Spleen (tissue), 11 donors: Measurements from ENCODE around the gene ZNF354C. TPM values are rescaled to one million over a fixed set of nuclear protein-coding genes. Genes with fewer than 3 reads are reported as not detected.

ENCODE experiments used
- DNase-seq: peaks from one replicate; pipeline ENCODE4 v3.0.0-alpha.2; 2020
- H3K27ac ChIP-seq, 8 donors: fragments of 200-600 bp; sonication (generic) in 7 of 8; 1 replicate in 4 of 8; 2 replicates in 4 of 8; pipeline versions ENCODE4 v1.5.0 to v1.8.0; 2016 to 2021; ENCODE audit warnings: inconsistent platforms in 4 of 8, mild to moderate bottlenecking in 4 of 8, moderate library complexity in 1 of 8
- H3K27me3 ChIP-seq, 7 donors: fragments of 200-600 bp; sonication (generic) in 6 of 7; replicated peaks in 1 of 7; 1 replicate in 4 of 7; 2 replicates in 3 of 7; pipeline versions ENCODE4 v1.5.0 to v1.8.0; 2016 to 2021; ENCODE audit warnings: inconsistent platforms in 3 of 7, mild to moderate bottlenecking in 1 of 7
- H3K36me3 ChIP-seq, 6 donors: fragments of 200-600 bp; sonication (generic) in 5 of 6; 1 replicate in 4 of 6; 2 replicates in 2 of 6; pipeline versions ENCODE4 v1.5.0 to v1.8.0; 2016 to 2021; ENCODE audit warnings: inconsistent platforms in 2 of 6
- H3K4me1 ChIP-seq, 6 donors: fragments of 200-600 bp; sonication (generic) in 5 of 6; 1 replicate in 3 of 6; 2 replicates in 3 of 6; pipeline versions ENCODE4 v1.5.0 to v1.8.0; 2016 to 2021; ENCODE audit warnings: inconsistent platforms in 3 of 6
- H3K4me3 ChIP-seq, 8 donors: fragments of 200-600 bp; sonication (generic) in 7 of 8; 1 replicate in 4 of 8; 2 replicates in 4 of 8; pipeline versions ENCODE4 v1.5.0 to v1.8.0; 2016 to 2021; ENCODE audit warnings: inconsistent platforms in 4 of 8, mild to moderate bottlenecking in 4 of 8, moderate library complexity in 2 of 8
- H3K9me3 ChIP-seq, 8 donors: fragments of 200-600 bp; sonication (generic) in 7 of 8; 1 replicate in 4 of 8; 2 replicates in 4 of 8; pipeline versions ENCODE4 v1.5.0 to v1.8.0; 2016 to 2021; ENCODE audit warnings: inconsistent platforms in 4 of 8
- POLR2A ChIP-seq, 3 donors: fragments of 450-650 bp; IDR thresholded peaks; one replicate each; pipeline ENCODE4 v1.5.1; 2017; ENCODE audit warnings: antibody characterized with exemption in 3 of 3, mild to moderate bottlenecking in 1 of 3
- POLR2AphosphoS5 ChIP-seq, 3 donors: sonication (generic); formaldehyde crosslinking; IDR thresholded peaks; one replicate each; pipeline ENCODE4 v1.5.1; 2017; ENCODE audit warnings: antibody characterized with exemption in 3 of 3
- WGBS, 5 donors: extraction: QIAGEN DNeasy Blood & Tissue Kit in 3 of 5; methylation state at CpG; one replicate each; pipeline versions ENCODE4 v1.1.5 to v1.1.7; 2013 to 2018; 5-methylcytosine and 5-hydroxymethylcytosine counted together
- intact Hi-C: fragments of 100-400 bp; cut with DNase I; formaldehyde crosslinking; loops from one replicate; pipeline ENCODE4 v1.15.0; 2023; ENCODE audit warnings: low total_unique reads
- polyA plus RNA-seq, 3 donors: library from polyadenylated mRNA; stranded (reverse); fragments of 200-250 nt; gene quantifications; one replicate each; pipeline ENCODE4 v1.2.1, GENCODE V29; 2013
- total RNA-seq, 7 donors: library from RNA; depleted of rRNA in 3 of 7; stranded (reverse); fragments of >200 nt in 3 of 7; fragmentation: NEBNext Ultra II Directional in 4 of 7; extraction: Animal tissue kit (Norgen Biotek cat#: 25700) in 4 of 7; gene quantifications; one replicate each; pipeline versions ENCODE4 v1.1.0 to v1.2.1, GENCODE V29; 2016 to 2021
- TF ChIP-seq, protein P1 (sequence below), 11 experiments: fragments of 200-600 bp in 7 of 11; fragments of 450-650 bp in 4 of 11; sonication (generic) in 4 of 11; IDR thresholded peaks in 8 of 11; conservative IDR thresholded peaks in 3 of 11; 1 replicate in 7 of 11; 2 replicates in 4 of 11; pipeline versions ENCODE4 v1.4.0 to v1.8.0; 2016 to 2021; ENCODE audit warnings: antibody characterized with exemption in 11 of 11, inconsistent platforms in 4 of 11, mild to moderate bottlenecking in 1 of 11
- donor health status: healthy with polysubstance abuse.
- donor health status: DM: no; HTN: no; CAD: no; lungs with moderate emphysema.
- donor health status: DM: no; HTN: no; CAD: no.
- donor health status: Bipolar disorder and iron deficiency.
- donor health status: healthy.
- donor health status: DM: no; HTN: no; CAD: no.
- donor health status: DM: yes; HTN: yes; CAD: no.

Gene ZNF354C
- total and polyA plus RNA-seq, 10 donors = 1.3 to 8.5 (median 6.6) TPM

DNA sequence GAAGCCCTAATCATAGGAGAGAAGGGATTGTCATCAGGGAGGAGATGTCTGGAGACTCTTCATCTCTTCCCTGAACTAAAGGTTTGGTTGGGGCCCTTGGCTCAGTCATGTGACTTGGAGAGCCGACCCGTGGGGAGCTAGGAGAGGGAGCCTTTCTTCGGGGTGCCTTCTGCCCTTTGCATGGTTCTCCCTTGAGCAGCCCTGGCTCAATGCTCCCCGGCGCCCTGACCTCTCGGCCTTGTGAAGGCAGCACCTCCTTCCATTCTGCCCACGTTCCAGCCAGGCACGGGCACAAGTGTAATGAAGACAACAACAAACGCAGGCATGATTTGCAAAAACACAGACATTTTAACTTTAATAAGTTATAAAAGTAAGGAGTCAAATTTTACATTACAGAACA lies 50.4 kb downstream of the ZNF354C start:
- intact Hi-C loops = no loop called here
- no peak overlapping the region for H3K27ac ChIP-seq
- peaks cover 0 to 26% (median 3%) of the 10 kb centered on the region in 6 donors for H3K36me3 ChIP-seq
- H3K9me3 ChIP-seq = peaks cover 5 to 89% (median 86%) of the 10 kb centered on the region in 8 donors
- no peak overlapping the region for H3K4me3 ChIP-seq
- DNase-seq = peak; percentile 47
- no peaks in the 10 kb centered on the region for H3K27me3 ChIP-seq
- TF ChIP-seq POLR2AphosphoS5 (IDR thresholded peaks at IDR 0.05) = no peak
- no peak for TF ChIP-seq POLR2A (IDR thresholded peaks at IDR 0.05)
- TF ChIP-seq, protein P1, sequence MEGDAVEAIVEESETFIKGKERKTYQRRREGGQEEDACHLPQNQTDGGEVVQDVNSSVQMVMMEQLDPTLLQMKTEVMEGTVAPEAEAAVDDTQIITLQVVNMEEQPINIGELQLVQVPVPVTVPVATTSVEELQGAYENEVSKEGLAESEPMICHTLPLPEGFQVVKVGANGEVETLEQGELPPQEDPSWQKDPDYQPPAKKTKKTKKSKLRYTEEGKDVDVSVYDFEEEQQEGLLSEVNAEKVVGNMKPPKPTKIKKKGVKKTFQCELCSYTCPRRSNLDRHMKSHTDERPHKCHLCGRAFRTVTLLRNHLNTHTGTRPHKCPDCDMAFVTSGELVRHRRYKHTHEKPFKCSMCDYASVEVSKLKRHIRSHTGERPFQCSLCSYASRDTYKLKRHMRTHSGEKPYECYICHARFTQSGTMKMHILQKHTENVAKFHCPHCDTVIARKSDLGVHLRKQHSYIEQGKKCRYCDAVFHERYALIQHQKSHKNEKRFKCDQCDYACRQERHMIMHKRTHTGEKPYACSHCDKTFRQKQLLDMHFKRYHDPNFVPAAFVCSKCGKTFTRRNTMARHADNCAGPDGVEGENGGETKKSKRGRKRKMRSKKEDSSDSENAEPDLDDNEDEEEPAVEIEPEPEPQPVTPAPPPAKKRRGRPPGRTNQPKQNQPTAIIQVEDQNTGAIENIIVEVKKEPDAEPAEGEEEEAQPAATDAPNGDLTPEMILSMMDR (IDR thresholded peaks at IDR 0.05 in 8 of 11, conservative IDR thresholded peaks at IDR 0.05 in 3 of 11) = no peak
- 85 to 93% (median 91%) methylated on average over 9 of the region's 9 CpGs for WGBS, 5 donors
- no peaks in the 10 kb centered on the region for H3K4me1 ChIP-seq

DNA sequence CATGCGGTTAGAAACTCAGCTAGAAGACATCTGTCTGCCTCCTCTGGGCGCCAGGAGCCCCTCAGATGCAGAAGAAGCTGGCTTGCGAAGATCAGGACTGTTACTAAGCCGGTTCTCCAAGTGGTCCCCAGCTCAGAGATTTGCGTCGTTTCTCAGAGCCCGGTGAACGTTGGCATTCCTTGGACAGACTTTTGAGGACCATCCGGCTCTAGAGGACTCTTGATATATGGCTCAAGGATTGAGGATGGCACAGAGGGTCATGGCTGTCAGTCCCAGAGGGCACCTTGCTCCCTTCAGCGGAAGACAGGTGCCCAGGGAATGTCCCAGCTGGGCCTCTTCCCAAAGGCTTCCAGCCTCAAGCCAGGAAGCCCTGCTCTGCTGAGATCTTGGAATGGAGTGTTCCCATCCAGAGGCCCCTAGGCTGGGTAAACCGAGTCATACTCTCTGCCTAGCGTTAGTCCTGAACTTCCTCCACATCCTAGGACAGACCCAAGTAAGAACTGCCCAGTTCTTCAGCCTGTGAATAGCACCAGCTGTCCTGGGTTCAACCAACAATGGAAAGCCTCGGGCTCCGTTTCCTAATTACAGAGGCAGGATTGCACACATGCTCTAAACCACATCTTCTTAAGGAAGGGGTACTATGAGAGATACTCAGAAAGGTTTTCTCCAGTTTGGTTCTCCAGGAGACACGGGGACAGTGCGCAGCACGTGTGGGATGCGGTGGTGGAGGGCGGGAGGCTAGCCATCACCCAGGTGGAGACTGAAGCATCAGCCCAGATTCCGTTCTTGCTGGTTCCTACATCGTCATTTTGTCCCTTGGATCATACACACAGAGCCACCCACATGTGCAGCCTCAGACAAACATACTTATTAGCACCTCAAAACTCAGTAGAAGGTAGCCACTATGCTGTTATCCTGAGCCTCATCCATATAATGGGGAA lies 51.4 kb downstream of the ZNF354C start:
- peak; percentile 29 for DNase-seq
- Histone ChIP-seq H3K9me3 (peaks cover 5 to 99% (median 91%) of the 10 kb centered on the region in 8 donors), H3K27me3 (no peaks in the 10 kb centered on the region), H3K36me3 (peaks cover 0 to 35% (median 3%) of the 10 kb centered on the region in 6 donors), H3K4me3 (no peak overlapping the region), H3K4me1 (no peaks in the 10 kb centered on the region), H3K27ac (no peak overlapping the region)
- WGBS, 5 donors = 77 to 90% (median 84%) methylated on average over 21 of the region's 21 CpGs
- TF ChIP-seq POLR2AphosphoS5 (IDR thresholded peaks at IDR 0.05) (no peak), POLR2A (IDR thresholded peaks at IDR 0.05) (no peak)
- TF ChIP-seq, protein P1 (IDR thresholded peaks at IDR 0.05 in 8 of 11, conservative IDR thresholded peaks at IDR 0.05 in 3 of 11) = no peak
- intact Hi-C loops = no loop called here

- Histone ChIP-seq H3K4me1 (no peaks in the 10 kb centered on the region), H3K27ac (no peak overlapping the region), H3K9me3 (peaks cover under 1 to 100% (median 86%) of the 10 kb centered on the region in 8 donors), H3K27me3 (no peaks in the 10 kb centered on the region), H3K36me3 (peaks cover 0 to 43% (median 3%) of the 10 kb centered on the region in 6 donors), H3K4me3 (no peak overlapping the region)
- no peak for DNase-seq
- intact Hi-C loops = no loop called here
- TF ChIP-seq POLR2A (IDR thresholded peaks at IDR 0.05) (no peak), POLR2AphosphoS5 (IDR thresholded peaks at IDR 0.05) (no peak)
- TF ChIP-seq, protein P1 (IDR thresholded peaks at IDR 0.05 in 8 of 11, conservative IDR thresholded peaks at IDR 0.05 in 3 of 11) = no peak
- WGBS, 5 donors = 89 to 94% (median 90%) methylated on average over 11 to 12 of the region's 12 CpGs
Measured at GRCh38 chr5:179112469-179113142, 52.4 kb downstream of the ZNF354C start.

GRCh38 chr5:179113143-179113530 lies 53.0 kb downstream of the ZNF354C start:
- peaks cover 0 to 100% (median 80%) of the 10 kb centered on the region in 8 donors for H3K9me3 ChIP-seq
- WGBS, 5 donors = 90 to 97% (median 93%) methylated on average over 13 of the region's 13 CpGs
- intact Hi-C loops = no loop called here

More at GRCh38 chr5:179113143-179113530, 53.0 kb downstream of the ZNF354C start:
- Histone ChIP-seq H3K4me1 (no peaks in the 10 kb centered on the region), H3K27me3 (no peaks in the 10 kb centered on the region), H3K4me3 (no peak overlapping the region), H3K27ac (no peak overlapping the region), H3K36me3 (peaks cover 0 to 49% (median 3%) of the 10 kb centered on the region in 6 donors)
- no peak for DNase-seq
- TF ChIP-seq POLR2A (IDR thresholded peaks at IDR 0.05) (no peak), POLR2AphosphoS5 (IDR thresholded peaks at IDR 0.05) (peak in 1 of 3 donors; percentile 31)
- TF ChIP-seq, protein P1 (IDR thresholded peaks at IDR 0.05 in 8 of 11, conservative IDR thresholded peaks at IDR 0.05 in 3 of 11) = no peak
